ENCODE data around the gene AKAP12.

AKAP12 gene

DNA sequence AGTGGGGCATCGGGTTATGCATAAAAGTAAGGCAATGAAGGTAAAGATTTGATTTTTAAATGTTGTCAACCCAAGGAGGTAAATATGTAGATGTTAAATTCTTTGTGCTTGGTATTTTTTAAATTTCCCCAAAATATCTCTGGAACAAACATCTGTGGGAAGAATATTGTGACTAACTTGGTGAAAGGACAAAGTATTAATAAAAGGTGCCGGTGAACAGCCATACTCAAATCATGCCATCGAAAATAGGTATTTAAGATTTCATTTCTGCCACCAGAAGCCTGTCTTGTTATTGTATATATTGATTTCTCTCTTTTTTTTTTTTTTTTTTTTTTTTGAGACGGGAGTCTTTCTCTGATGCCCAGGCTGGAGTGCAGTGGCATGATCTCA is 164.1 kb downstream of the AKAP12 start:
- no peak for DNase-seq (ENCODE audit: low spot score)
- no peak for TF ChIP-seq CTCF (IDR thresholded peaks at IDR 0.05; ENCODE audit: extremely low read depth, missing control alignments)
